Inferior parietal cortex (tissue), 1 donor: Measurements from ENCODE around the gene FOXC2.

Source experiments
- DNase-seq: peaks from one replicate; pipeline ENCODE4 v3.0.0-alpha.2; 2016; ENCODE audit errors: extremely low spot score

FOXC2 gene

DNA sequence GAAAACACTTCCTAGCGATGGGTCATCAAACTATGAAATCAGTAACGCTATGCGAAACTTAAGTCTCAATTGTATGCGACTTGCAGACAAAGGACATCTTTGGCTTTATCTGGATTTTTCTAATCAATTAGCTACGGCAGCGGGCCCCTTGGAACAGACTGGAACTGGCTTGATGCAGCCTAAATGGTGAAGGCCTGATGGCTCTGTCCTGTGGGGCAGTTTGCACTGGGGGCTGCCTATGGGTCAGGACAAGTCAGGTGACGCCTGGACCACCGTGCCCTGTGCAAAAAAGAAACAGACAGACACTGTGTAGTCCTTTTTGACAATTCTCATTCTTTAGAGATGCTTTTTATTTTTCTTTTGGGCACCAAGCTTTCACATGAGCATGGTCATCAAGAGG lies 33.6 kb upstream of the FOXC2 start:
- no peak for DNase-seq

DNA sequence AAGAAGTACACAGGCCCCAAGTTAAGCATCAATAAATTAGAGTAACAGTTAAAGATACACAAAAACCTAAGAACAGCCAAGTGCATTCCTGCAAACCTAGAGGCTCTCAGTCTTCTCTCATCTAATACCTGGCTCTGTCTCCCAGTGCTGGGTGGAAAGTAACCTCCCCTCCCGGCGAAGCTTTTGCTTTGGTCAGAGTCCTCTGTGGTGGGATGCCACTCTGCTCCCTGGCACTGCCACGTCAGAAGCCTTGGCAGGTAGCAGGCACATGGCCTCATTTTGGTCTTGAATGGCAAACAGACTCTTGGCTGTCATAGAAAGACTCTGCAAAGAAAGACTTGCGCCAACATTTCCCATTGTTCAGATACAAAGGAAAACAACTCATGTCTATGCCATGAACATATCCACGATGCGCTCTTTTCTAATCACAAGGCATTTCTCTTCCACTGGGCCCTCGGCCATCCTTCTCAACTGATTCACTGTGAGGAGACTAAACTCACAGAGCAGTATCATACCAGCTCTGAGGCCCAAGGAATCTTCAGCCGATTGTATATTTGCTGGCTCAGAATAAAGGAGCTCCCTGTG lies 32.8 kb upstream of the FOXC2 start:
- peak; percentile 20 for DNase-seq

DNA sequence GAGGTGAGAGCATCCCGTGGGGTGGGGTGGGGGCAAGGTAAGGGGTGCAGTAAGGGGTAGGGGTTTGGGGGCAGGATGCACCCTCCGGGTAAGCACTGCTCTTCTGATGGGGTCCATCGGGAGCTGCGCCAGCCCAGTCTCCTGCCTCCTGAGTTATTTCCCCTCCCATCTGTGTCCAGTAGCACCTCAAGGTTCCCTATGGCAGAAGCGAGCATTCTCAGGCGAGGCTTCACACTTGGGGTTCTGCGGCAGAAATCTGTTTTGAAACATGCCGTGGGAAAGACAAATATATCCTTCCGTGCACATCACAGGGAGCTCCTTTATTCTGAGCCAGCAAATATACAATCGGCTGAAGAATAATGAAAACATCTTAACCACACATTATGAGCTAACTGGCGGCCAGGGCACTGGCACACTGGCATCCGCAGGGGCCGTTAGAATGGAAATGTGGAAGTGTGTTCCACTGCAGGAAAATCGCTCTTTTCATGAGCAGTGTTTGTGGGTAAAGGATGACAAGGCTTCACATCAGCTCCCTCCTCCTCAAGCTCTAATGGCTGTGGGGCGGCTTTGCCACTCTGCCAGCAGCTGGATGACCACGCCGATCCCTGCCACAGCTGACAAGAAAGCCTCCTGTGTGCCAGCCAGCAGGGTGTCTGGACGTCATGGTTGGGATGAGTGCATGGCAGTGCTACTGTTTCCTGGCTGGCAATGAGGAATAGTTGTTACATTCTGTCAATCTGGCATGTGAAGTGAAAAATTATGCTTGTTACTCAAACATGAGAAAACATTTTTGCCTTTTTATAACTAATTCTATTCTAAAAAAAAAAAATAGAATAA lies 31.6 kb upstream of the FOXC2 start:
- peak; percentile 20 for DNase-seq

DNA sequence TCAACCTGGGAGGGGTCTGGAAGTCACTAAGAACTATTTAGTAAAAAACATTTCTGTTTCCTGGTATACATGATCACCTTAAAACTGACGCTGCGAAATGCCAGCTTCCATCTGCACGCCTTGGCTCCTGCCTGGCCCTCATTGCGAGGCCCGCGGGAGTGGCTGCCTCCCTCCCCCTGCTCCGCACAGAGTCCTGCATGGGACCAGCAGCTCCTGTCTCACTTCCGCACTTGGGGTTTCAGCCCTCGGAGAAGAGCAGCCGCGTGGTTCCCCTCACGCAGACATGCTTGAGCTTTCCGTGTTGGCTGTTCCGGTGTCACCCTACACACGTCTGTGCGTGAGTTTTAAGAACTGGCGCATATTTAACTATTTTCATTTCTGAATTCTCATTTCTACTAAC lies 30.0 kb upstream of the FOXC2 start:
- DNase-seq = no peak

DNA sequence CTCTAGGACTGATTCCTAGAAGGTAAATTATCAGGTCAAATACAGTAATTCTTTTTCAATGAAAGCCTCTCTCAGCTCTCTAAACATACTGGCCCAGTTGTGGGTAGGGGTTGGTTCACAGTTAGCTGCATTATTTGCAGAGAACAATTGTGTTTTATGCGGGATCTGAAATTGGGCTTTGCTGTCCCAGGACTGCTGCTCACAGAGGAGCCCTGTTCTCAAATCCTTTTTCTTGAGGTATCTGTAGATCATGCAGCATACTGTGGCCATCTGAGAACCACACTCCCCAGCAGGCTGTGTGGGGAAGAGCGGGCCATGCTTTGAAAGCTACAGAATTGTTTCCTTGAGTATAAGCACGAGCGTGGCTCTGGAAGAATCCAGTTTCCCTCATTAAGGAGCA lies 29.1 kb upstream of the FOXC2 start:
- no peak for DNase-seq

DNA sequence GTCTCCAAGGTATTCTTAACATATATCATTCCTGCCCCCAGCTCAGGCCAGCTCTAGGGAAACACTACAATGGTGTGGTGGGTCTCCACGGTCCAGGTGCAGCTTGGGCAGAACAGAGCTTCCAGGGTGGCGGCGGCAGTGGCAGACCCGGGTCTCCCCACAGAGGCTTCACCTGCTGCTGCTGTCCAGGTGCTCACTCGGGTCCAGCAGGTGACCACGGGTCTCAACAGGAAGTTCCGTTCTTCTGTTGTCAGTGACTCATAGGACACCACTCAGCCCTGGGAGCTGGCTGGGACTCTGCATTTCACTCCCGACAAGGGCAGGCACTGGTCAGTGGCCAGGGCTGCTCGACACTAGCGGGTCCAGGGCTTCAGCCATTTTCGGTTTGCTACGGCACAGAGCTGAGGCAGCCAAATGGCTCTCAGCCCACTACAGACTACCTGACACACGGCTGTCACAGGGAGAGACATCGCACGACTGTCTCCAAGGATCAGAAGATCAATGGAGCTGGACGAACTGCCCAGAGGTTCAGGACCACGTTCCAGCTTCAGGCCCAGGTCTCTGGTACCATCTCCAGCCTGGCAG lies 28.3 kb upstream of the FOXC2 start:
- DNase-seq = no peak

DNA sequence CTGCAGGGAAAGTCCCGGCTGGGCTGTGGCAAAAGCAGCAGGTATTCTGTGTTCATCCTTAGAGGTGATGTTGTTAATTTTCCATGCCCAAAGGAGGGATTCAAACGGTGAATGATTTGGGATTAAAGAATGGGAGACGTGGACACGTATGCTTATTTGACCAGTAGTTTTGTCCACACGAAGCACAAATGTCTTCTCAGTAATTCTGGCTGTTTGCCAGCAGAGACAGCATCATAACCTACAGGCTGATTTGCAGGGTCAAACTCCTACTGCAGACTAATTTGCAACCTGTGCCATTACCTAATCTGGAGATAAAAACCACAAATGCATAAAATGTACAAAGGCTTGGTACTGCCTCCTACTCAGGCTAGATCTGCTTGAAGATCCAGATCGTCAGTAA lies 25.7 kb upstream of the FOXC2 start:
- no peak for DNase-seq

DNA sequence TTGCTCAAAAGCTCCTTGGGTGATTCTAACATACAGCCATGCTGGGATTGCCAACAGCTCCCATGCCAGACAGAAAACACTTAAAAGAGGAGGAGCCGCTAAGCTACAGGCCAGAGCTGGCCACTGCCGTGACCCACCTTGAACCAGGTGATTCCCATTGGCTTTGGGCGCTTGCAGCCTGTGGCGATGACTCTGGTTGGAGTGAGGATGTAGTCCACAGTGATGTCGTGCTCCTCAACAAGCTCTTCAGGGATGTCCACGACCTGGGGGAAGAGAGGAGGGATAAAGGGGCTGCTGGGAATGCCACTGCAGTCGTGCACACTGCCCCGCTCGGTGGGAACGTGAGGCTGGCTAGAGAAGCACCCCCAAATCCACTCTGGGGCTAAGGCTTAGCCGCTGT lies 25.1 kb upstream of the FOXC2 start:
- no peak for DNase-seq

DNA sequence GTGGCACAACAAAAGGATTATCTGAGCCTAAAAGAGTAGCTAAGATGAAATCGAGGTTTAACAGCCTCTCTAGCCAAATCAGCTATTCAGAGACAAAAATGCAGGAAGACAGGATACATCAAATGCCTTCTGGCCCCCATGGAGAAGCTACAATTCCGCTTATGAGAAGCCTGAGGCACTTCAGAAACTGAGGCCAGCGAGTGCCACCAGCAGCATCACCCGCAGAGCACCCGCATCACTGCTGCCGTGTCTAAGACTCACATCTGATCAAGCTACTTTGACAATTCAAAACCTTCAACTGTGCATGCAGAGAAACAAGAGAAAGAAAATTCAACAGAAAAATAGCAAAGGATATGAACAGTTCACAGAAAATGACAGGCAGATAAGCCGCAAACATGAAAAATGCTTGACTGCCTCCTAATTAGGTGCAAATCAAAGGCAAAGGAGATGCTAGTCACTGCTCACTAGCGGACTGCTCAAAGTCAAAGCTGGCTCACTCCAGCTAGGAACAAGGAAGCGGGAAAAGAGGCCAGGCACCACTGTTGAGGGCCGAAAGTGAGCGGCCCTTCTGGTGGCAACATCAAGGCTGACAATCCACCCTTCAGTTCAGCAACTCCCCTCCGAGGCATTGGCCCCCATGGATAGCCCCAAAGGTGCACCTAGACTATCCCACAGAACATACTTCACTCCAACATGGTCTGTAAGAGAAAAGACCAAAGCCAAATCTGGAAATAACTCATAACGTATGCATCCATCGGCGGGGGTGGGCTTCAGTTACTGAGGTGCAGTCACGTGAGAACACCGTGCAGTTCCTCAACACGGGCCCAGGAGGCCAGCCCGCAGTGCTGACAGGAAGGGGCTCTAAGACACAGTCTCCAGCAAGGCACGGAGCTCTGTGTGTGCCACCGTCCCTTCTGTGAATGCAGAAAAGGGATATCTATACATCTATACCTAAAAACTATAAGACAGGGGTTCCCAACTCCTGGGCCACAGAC lies 23.6 kb upstream of the FOXC2 start:
- no peak for DNase-seq

DNA sequence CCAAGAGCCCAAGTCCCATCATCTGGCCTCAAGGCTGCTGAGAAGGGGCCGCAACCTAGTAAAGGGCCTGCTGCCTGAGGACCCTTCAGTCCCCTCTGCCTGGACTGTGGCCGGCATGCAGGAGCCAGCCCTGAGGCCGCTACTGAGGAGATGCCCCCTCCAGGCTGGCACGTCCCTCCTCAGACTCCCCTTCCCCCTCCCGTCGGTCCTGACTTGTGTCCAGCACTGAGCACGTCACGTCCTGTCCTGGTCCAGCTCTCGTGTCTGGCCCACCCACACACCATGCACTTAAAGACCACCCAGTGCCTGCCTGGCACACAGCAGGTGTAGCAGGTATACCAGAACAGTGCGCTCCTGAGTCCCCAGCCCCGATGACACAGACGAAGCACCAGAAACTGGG lies 21.1 kb upstream of the FOXC2 start:
- no peak for DNase-seq

DNA sequence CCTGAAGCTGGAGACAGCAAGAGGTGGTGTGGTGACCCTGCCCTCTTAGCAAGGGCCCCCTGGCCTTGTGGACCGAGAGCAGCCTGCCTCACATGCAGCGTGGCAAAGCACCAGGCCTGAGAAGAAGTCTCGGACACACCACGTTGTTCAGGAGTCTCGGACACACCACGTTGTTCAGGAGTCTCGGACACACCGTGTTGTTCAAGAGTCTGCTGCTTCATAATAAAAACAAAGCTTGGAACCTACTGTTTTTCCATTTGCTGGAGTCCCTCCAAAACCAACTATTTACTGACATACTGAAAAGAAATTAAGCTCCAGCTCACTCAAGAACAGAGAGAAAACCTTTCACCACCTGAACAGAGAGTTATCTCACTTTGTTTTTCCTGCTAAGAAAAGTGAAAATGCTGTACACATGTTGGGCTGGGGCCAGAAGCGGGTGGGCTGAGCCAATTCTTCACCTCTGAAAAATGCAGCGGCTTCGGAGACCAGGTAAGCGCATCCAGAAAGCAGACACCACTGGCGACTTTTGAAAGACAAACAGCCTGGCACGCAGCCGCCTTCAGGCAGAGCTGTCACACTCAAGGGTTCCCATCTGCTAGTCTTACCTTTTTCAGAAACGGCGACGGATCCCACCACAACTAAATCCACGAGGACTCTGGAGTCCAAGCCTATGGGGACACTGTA lies 20.5 kb upstream of the FOXC2 start:
- DNase-seq = no peak

DNA sequence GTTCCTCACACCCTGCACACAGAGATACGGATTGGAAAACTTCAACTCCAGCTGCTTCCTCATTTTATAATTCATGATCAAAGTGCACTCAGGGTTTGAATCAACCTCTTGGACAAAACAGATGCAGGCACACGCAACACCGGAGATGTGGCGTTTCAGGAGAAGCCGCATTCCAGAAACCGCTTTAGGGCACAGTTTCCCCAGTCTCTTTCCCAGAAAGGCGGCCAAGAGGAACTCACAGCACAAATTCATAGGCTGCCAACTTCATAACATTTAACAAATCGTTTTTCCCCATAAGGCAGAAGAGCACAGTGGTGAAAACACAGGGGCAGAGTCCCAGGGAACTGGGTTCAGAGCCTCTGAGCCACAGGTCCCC lies 20.0 kb upstream of the FOXC2 start:
- DNase-seq = no peak

DNA sequence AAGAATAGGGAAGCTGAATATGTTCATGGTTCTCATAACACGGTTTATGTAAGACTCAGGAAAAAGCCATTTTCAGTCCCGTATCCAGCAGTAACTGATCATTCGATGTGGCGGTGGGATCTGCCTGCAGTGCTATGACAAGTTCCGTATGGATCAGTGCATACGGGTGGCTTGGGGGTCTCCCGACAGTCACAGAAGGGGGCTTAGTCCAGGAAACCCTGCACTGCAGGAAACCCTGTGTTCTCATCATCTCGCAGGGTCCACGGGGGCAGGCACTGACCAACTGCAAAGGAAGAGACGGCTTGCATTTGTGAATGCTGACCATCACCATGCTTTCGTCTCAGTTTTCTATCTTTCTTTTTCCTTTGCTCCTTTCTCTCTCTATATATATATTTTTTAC lies 19.3 kb upstream of the FOXC2 start:
- no peak for DNase-seq

DNA sequence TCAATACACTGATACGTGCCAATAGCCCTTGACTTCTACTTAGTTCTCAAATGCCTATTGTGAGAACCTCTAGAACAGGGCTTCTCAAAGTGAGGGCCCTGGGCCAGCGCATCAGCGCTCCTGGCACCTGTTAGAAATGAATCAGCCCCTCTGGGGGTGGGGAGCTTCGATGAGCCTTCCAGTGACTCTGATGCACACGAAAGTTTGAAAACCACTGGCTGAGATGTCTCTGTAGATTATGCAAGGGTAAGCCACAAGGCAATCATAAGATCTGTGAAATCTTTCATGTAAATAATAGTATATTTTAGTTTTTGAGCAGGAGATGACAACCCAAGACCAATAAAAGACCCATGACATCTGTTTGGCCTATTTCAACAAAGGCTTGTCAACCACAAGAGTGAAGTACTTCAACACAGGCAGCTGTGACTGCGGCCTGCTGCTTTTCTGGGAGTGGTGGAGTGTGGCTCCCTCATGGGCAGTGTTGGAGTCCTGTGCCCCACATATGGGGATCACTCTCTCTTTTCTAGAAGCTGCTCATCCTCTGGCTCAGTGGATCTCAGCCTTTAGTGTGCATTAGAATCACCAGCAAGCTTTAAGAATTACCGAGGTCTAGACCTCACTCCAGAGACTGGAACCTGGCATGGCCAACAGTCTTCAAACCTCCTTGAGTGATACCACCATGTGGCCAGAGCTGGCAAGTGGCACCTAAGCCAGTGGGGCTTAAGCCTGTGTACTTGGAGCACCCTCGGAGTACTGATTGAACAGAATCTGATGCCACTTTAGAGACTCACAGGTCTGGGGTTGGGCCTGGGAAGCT lies 17.3 kb upstream of the FOXC2 start:
- no peak for DNase-seq

DNA sequence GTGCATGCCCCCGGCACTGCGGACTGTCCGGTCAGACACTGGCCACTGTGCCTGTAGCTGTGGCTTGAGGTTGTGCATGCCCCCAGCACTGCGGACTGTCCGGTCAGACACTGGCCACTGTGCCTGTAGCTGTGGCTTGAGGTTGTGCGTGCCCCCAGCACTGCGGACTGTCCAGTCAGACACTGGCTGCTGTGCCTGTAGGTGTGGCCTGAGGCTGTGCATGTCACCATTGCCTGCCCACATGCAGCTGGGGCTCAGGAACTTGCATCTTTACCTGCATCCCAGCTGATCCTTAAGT lies 16.8 kb upstream of the FOXC2 start:
- no peak for DNase-seq

DNA sequence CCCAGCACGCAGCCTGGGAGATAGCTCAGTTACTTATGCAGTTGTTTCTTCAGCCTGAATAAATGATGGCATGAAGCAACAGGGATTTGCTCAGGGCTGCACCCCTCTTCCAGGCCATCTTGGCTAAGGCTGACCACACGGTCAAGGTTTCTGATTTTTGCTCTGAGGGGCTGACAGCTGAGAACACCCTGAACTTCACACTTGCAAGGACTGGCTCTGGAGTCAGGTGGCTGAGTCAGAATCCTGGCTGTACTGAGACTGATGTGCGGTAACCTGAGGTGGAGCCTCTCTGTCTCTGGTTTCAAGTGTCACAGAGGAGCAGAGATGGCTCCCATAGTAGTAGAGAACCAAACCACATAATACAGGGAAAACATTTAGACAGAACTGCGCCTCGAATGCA lies 16.3 kb upstream of the FOXC2 start:
- no peak for DNase-seq

DNA sequence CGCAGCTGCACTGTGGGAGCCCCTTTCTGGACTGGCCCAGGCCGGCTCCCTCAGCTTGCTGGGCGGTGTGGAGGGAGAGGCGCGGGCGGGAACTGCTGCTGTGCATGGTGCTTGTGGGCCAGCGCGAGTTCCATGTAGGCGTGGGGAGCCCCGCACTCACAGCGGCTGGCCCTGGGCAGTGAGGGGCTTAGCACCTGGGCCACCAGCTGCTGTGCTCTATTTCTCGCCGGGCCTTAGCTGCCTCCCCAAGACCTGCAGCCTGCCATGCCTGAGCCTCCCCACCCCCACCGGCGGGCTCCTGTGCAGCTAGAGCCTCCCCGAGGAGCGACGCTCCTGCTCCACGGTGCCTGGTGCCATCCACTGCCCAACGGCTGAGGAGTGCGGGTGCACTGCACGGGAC lies 13.3 kb upstream of the FOXC2 start:
- DNase-seq = no peak

DNA sequence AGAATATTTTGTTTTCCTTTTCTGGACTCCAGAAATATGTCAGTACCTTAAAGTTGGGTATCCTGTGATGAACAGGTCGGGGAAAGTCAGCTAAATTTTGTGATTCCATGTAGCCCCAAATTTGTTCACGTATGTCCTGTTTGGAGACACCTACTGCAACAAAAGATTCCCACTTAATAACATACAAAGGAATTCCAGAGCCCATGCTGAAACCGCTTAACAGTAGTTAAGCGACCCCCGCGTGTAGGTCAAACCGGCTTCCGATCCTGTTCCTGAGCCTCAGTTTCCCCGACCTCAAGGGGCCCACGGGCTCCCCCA lies 12.1 kb upstream of the FOXC2 start:
- no peak for DNase-seq

DNA sequence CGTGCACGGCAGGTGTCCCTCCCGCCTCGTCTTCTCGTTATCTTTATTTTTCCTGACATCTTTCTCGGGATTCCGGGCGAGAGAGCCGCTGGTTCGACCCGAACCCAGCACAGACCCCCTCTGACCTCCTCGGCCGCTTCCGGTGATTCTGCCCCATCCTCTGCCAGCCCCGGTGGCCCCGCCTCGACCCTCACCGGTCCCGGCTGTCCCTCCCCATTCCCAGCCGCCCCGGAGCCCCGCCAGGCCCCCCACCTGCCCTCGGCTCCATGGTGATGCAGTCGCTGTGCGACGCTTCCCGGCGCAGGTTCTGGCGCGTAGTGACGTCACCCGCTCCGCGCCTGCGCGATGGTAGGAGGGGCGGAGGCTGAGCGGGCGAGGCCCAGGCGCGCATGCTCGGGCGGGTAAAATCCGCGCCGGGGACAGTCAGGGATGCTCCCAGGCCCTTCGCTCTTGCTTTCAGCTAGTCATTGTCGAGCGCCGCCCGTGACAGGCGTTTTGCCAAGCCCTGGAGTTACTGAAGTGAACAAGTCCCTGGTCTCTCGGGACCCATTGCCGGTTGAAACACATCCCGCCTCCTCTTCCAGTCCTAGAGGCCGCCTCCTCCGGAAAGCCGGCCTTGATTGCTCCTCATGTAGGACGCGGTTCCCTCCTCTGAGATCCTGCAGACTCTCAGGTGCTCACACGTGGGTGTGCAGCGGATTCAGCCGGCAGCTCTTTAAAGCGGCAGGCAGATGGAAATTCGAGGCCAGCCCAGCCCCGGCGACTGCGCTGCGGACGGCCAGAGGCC lies 11.5 kb upstream of the FOXC2 start, which contains the start of gene MTHFSD:
Gene MTHFSD, minus strand, starts transcription at position 319 of the 787 bp plus-strand sequence. Its CDS starts 51 bp downstream, at position 268.
- DNase-seq = peak; percentile 91

DNA sequence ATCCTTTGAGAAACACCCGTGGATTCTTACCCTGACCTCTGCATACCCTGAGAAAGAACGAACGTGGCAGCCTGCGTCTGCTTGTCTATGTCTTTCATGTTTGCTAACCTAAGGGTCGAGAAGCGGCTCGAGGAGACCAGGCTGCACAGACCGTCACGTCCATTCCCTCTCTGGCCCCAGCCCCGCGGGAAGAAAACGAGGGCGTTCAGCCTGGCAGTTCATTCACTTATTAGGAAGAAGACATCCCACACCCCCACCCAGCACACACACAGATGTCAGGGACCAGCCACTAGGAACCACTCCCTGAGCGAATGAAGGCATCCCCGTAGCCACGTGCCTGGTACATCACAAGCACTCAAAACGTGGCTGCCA lies 10.9 kb upstream of the FOXC2 start:
- no peak for DNase-seq
